T-helper 1 cell (primary cell): Measurements from ENCODE around the gene KLK10.
"Not testable (repeated sequence)": the region's sequence is repeated elsewhere in the genome, so short reads cannot be mapped to it uniquely, and the experiment has no call there.

Source experiments
- DNase-seq, 5 donors: peaks; one replicate each; pipeline ENCODE4 v3.0.0-alpha.2; 2012 to 2020

Gene KLK10

GRCh38 chr19:51000981-51001380 lies 18.5 kb downstream of the KLK10 start:
- DNase-seq = no peak

GRCh38 chr19:51000426-51000825 lies 19.1 kb downstream of the KLK10 start:
- DNase-seq = no peak

GRCh38 chr19:50998686-50999085 lies 20.8 kb downstream of the KLK10 start:
- no peak for DNase-seq

GRCh38 chr19:50998061-50998460 lies 21.4 kb downstream of the KLK10 start:
- no peak for DNase-seq

GRCh38 chr19:50994129-50994528 lies 25.4 kb downstream of the KLK10 start:
- DNase-seq = no peak

- DNase-seq = no peak
Measured at GRCh38 chr19:50992666-50993035, 26.9 kb downstream of the KLK10 start.

- DNase-seq = not testable (repeated sequence)
Measured at GRCh38 chr19:50984416-50984815, 35.1 kb downstream of the KLK10 start.

GRCh38 chr19:50983625-50984292 lies 35.8 kb downstream of the KLK10 start, which contains the start of gene KLK7:
Gene KLK7, minus strand, starts transcription at chr19:50983917. Its CDS starts 1,518 bp downstream, at chr19:50982399.
- DNase-seq = no peak

GRCh38 chr19:50982186-50982585 lies 37.3 kb downstream of the KLK10 start:
- DNase-seq = no peak

GRCh38 chr19:50981587-50982146 lies 37.8 kb downstream of the KLK10 start:
- no peak for DNase-seq

GRCh38 chr19:50980208-50980607 lies 39.3 kb downstream of the KLK10 start:
- DNase-seq = no peak

GRCh38 chr19:50979758-50980157 lies 39.8 kb downstream of the KLK10 start:
- DNase-seq = no peak

GRCh38 chr19:50978772-50979390 lies 40.6 kb downstream of the KLK10 start:
- no peak for DNase-seq

GRCh38 chr19:50977626-50978025 lies 41.9 kb downstream of the KLK10 start:
- DNase-seq = no peak

GRCh38 chr19:50975766-50976165 lies 43.7 kb downstream of the KLK10 start:
- DNase-seq = no peak

GRCh38 chr19:50974702-50975556 lies 44.6 kb downstream of the KLK10 start:
- DNase-seq = no peak

GRCh38 chr19:50972795-50973376 lies 46.6 kb downstream of the KLK10 start:
- no peak for DNase-seq

GRCh38 chr19:50969810-50970209 lies 49.7 kb downstream of the KLK10 start:
- not testable (repeated sequence) for DNase-seq

- no peak for DNase-seq
Measured at GRCh38 chr19:50969413-50969760, 50.1 kb downstream of the KLK10 start, which contains the start of gene KLK6. Gene KLK6, minus strand, starts transcription at chr19:50969591. Its CDS starts 1,487 bp downstream, at chr19:50968104.

- DNase-seq = no peak
Measured at GRCh38 chr19:50968716-50969412, 50.6 kb downstream of the KLK10 start.

- DNase-seq = no peak
Measured at GRCh38 chr19:50967929-50968715, 51.4 kb downstream of the KLK10 start.
